Ramos (cell line): Measurements from ENCODE around the gene IL20RB.

ENCODE experiments used
- in situ Hi-C: fragments of 300-500 bp; cut with MboI; formaldehyde crosslinking; loops from one replicate; pipeline ENCODE4 v1.14.3; 2022; ENCODE audit warnings: low sequenced_read_pairs; ENCODE audit not compliant: unreplicated experiment

IL20RB gene, protein sequence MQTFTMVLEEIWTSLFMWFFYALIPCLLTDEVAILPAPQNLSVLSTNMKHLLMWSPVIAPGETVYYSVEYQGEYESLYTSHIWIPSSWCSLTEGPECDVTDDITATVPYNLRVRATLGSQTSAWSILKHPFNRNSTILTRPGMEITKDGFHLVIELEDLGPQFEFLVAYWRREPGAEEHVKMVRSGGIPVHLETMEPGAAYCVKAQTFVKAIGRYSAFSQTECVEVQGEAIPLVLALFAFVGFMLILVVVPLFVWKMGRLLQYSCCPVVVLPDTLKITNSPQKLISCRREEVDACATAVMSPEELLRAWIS

DNA sequence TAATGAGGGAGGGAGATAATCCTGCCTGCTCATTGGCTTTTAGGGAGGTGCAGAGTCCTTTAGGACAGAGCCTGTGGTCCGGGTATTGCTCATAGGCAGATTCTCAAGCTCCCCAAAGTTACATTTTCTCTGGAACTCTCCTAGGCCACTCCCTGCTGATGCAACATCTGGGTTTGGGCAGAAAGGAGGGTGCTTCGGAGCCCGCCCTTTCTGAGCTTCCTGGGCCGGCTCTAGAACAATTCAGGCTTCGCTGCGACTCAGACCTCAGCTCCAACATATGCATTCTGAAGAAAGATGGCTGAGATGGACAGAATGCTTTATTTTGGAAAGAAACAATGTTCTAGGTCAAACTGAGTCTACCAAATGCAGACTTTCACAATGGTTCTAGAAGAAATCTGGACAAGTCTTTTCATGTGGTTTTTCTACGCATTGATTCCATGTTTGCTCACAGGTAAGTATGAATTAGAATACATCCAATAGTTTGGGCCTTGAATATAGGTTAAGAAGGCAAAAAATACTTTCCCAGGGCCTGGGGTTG is at the start of gene IL20RB:
TSS of gene IL20RB (plus strand) at position 233 of the 538 bp plus-strand sequence. CDS start at position 364, 131 bp downstream.
- in situ Hi-C loops = no loop called here

- in situ Hi-C loops = no loop called here
These were observed 49.5 kb upstream of the IL20RB start for GRCh38 chr3:136908297-136908696.

DNA sequence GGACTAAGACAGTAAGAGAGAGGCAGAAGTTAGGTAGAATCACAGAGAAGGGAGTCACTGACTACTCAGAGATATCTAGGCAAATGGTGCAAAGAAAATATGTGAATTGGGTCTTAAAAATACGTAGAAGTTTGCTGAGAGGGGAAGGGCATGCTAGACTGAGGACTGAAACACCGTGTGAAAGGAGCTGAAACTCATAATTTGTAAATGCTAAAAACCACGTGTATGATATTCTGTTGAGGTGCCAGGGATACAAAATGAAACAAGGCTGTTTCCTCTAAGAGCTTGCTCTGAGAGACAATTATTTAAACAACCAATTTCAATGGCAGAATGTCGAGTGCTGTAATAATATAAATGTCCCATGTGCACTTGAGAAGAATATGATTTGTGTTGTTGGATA is 48.6 kb upstream of the IL20RB start:
- in situ Hi-C loops = no loop called here

DNA sequence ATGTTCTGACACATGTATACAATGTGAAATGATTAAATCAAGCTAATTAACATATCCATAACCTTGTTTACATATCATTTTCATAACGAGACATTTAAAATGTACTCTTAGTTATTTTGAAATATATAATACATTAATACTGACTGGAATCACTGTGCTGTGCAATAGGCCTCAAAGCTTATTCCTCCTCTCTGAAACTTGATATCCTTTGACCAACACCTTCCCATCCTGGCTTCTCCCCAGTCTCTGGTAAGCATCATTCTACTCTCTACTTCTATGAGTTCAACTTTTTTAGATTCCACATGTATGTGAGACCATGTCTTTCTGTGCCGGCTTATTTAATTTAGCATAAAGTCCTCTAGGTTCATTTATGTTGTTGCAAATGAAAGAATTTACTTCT is 47.1 kb upstream of the IL20RB start:
- in situ Hi-C loops = no loop called here

DNA sequence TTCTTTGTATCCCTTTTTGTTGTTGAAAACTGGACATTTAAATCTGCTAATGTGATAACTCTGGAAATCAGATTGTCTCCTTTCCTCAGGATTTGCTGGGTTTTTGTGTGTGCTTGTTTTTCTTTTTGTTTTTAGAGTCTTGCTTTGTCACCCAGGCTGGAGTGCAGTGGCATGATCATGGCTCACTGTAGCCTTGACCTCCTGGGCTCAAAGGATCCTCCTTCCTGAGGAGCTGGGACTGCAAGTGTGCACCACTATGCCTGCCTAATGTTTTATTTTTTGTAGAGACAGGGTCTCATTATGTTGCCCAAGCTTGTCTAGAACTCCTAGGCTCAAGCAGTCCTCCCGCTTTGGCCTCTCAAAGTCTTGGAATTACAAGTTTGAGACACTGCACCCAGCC is 44.6 kb upstream of the IL20RB start:
- in situ Hi-C loops = no loop called here

DNA sequence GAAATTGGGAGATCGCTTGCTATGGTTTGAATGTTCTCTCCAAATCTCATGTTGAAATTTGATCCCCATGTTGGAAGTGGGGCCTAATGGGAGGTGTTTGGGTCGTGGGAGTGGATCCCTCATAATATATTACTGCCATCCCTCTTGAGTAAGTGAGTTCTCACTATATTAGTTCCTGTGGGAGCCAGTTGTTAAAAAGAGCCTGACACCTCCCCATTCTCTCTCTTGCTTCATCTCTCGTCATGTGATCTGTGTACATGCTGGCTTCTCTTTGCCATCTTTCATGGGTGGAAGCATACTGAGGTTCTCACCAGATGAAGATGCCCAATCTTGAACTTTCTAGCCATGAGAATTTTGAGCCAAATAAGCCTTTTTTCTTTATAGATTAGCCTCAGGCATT is 43.0 kb upstream of the IL20RB start:
- in situ Hi-C loops = no loop called here

DNA sequence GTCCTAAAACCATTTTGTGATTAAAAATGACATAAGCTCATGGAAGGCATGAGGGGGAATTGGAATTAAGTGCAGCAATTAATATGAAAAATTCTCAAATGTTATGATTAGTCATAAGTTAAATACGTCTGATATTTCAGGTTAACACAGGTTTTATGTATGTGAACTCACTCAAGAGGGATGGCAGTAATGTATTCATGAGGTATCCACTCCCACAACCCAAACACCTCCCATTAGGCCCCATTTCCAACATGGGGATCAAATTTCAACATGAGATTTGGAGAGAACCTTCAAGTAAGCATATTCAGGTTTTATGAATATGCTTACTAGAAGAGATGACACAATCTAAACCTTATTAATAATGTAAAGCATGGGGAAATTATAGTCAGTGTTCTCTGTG is 41.6 kb upstream of the IL20RB start:
- in situ Hi-C loops = no loop called here

- in situ Hi-C loops = no loop called here
These were observed 37.8 kb upstream of the IL20RB start for GRCh38 chr3:136919799-136920580.

DNA sequence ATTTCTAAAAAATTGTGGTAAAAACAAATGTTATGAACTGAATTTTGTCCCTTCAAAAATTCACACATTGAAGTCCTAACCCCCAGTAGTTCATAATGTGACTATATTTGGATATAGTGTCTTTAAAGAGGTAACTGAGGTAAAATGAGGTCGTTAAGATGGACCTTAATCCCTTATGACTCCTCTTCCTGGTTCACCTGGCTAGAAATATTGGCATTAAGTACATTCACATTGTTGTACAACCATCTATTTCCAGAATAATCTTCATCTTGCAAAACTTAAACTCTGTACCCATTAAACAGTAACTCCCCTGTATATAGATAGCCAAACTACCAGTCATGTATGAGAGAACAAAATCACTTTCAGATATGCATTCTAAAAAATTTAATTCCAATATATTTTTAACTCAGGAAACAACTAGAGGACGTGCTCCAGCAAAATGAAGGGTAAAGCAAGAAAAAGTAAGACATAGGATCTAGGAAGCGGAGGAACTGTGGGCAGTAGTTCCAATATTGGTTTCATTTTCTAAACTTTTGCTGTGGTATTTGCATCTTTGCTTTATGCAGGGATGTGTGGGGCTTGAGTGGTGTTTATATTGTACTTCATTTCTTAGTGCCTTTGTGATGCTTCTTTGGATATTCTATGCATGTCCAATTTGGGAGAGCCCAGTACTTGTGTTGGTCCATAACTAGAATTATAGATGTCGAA is 36.7 kb upstream of the IL20RB start:
- in situ Hi-C loops = no loop called here

- in situ Hi-C loops = no loop called here
These were observed 32.2 kb upstream of the IL20RB start for GRCh38 chr3:136925425-136926190.

GRCh38 chr3:136928240-136928639 is 29.5 kb upstream of the IL20RB start:
- in situ Hi-C loops = no loop called here

DNA sequence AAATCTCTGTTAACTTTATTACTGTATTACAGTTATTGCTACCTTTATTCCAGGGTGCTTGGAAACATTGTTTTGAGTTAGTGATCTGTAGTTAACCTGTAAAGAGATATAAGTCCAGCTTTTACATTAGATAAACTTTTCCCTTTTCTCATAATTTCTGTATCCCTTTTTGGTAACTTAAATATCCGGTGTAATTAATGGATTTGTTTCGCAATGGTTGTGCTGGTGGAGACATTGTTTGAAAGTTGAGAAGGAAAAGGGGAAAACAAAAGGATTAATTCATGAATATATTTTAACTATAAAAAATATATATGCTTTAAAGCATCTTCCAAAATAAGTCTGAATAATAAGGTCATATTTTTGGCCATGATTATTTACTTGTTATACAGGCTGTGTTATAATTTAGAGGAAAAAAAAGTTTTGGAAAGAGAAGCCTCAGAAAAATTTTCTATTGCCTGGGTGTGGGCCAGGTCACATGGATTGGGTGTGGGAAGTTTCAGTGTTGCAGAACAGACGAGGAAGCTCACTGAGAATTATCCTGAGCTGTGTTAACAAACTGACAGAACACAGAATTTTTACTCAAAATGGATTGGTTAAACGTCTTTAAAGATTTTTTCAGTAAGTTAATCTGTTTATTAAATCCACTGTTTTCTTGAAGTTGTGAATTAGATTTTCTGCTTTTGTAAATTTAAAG is 27.7 kb upstream of the IL20RB start:
- in situ Hi-C loops = no loop called here

DNA sequence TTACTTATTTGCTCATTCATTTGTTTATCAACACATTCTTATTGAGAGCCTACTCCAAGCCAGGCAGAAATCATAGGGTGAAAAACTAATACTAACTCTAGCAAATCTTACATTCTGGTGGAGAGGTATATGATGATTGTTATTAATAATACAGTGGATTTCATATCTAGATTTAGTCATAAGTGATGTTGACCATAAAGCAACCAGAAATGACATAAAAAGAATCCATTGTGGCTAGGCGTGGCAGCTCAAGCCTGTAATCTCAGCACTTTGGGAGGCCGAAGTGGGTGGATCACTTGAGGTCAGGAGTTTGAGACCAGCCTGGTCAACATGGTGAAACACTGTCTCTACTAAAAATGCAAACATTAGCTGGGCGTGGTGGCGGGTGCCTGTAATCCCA is 26.2 kb upstream of the IL20RB start:
- in situ Hi-C loops = no loop called here

DNA sequence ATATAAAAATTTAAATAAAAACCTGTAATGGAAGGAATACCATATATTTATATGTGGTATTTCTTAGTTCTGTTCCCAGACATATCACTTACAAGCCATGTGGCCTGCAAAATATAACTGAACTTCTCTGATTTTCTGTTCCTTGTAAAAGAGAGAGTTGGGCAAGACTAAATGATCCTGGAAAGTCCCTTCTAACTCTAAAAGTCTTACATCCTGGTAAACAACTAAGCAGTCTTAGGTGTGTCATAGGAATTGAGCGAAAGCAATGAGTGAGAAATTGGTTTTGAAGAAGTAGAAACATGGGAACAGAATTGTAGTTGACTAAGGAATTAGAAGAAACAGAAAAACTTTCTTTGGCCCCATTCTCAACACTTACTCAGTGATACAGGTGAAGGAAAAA is 25.3 kb upstream of the IL20RB start:
- in situ Hi-C loops = no loop called here

DNA sequence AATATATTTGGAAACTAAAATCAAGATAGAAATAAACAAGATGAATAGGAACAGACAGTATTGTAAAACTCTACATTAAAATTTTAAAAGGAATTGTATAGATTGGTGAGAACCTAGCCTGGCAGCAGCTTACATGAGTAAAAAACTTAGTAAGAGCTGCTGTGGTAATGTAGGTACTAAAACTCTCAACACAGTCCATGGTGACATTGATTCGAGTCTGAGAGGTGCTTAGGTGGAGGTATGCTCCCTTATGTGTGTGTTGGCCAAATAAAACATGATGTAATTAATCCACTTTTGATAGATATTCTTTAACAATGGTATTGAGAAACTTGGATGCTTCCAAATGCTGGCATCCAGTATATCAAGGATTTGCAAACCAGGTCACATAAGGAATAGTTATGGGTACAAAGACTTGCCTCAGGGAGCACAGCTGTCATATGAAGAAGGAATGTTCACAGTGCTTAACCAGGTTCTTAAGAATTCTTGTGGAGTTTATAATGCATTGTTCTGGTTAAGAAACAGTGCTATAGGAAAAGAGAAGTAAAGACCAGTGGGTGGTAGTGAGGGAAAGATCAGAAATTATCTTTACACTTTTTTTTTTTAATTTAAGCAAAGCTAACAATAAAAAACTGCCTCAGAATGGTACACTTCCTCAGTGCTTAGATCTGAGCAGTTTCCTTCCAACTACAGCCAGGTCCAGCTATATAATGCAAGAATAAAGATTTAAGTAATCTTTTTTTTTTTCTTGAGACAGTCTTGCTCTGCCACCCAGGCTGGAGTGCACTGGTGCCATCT is 24.6 kb upstream of the IL20RB start:
- in situ Hi-C loops = no loop called here

DNA sequence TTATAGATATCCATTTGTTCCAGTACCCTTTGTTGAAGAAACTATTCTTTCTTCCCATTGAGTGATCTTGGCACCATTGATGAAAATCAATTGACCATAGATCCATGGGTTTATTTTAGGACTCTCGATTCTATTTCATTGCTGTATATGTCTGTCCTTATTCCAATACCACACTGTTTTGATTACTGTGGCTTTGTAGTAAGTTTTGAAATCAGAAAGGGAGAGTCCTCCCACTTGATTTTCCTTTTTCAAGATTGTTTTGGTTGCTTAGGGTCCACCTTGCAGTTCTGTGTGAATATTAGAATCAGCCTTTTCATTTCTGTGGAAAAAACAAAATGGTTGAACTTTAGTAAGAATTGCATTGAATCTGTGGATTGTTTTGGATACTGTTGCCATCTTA is 20.6 kb upstream of the IL20RB start:
- in situ Hi-C loops = no loop called here

DNA sequence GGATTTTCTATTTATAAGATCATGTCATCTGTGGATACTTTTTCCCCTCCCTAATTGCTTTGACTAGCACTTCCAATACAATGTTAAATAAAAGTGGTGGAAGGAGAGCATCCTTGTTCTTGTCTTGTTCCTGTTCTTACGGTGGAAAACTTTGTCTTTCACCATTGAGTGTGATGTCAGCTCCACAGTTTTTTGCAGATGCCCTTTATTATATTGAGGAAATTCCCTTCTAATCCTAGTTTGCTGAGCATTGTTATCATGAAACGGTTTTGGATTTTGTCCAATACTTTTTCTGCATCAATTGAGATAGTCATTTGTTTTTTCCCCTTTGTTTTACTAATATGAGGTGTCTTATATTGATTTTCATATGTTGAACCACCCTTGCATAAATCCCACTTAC is 19.9 kb upstream of the IL20RB start:
- in situ Hi-C loops = no loop called here

- in situ Hi-C loops = no loop called here
These were observed 19.4 kb upstream of the IL20RB start for GRCh38 chr3:136938334-136938733.

- in situ Hi-C loops = no loop called here
These were observed 18.3 kb upstream of the IL20RB start for GRCh38 chr3:136939489-136939888.
